H1 (cell line): ENCODE results near the gene TCEAL7. TPM values are rescaled to one million over a fixed set of nuclear protein-coding genes. Genes with fewer than 3 reads are reported as not detected.

Experiments
- CTCF ChIA-PET: fragments of 300-600 bp; sonication (Branson Sonifier 250); formaldehyde crosslinking; loops from one replicate; lab custom pipeline; 2021; ENCODE audit not compliant: partially characterized antibody; lab: Charles Lee
- POLR2A ChIA-PET: fragments of 300-600 bp; sonication (Branson Sonifier 250); formaldehyde crosslinking; loops from one replicate; lab custom pipeline; 2021; ENCODE audit warnings: inconsistent platforms; ENCODE audit not compliant: partially characterized antibody; lab: Charles Lee
- DNase-seq, 2 experiments: peaks; one replicate each; pipeline versions ENCODE4 v3.0.0 to v3.0.0-alpha.2; 2010 to 2022; ENCODE audit warnings: low spot score in 2 of 2, low read depth in 1 of 2, mixed read lengths in 1 of 2
- FAIRE-seq: peaks from 2 replicates; lab custom pipeline; 2011; peaks lifted over from hg19 to GRCh38; lab: Jason Lieb, UNC
- H2AFZ ChIP-seq: 2 replicates; pipeline ENCODE4 v1.8.1; 2012; ENCODE audit warnings: low read length, inconsistent platforms
- H2AK5ac ChIP-seq: 2 replicates; pipeline ENCODE4 v1.6.1; 2013; ENCODE audit warnings: low read depth, low read length
- H2BK120ac ChIP-seq: replicated peaks from 2 replicates; pipeline ENCODE3; 2013; ENCODE audit warnings: low read depth, low read length, inconsistent platforms
- H2BK12ac ChIP-seq: 2 replicates; pipeline ENCODE4 v1.6.1; 2013; ENCODE audit warnings: low read depth, low read length
- H2BK15ac ChIP-seq: 2 replicates; pipeline ENCODE4 v1.6.1; 2013; ENCODE audit warnings: low read length
- H2BK20ac ChIP-seq: 2 replicates; pipeline ENCODE4 v1.6.1; 2013; ENCODE audit warnings: low read length
- H2BK5ac ChIP-seq: 2 replicates; pipeline ENCODE4 v1.6.1; 2013; ENCODE audit warnings: low read depth, low read length
- H3K14ac ChIP-seq: 2 replicates; pipeline ENCODE4 v1.6.1; 2013; ENCODE audit warnings: inconsistent platforms; ENCODE audit not compliant: insufficient read length
- H3K18ac ChIP-seq: 2 replicates; pipeline ENCODE4 v1.6.1; 2013; ENCODE audit warnings: low read length; ENCODE audit errors: extremely low read depth
- H3K23ac ChIP-seq: 2 replicates; pipeline ENCODE4 v1.6.1; 2013; ENCODE audit warnings: inconsistent platforms; ENCODE audit not compliant: insufficient read length
- H3K23me2 ChIP-seq: 2 replicates; pipeline ENCODE4 v1.6.1; 2013; ENCODE audit warnings: low read depth, low read length
- H3K27ac ChIP-seq: 2 replicates; pipeline ENCODE4 v1.6.1; 2011; ENCODE audit warnings: low read depth, low read length, inconsistent platforms
- H3K27me3 ChIP-seq, 4 experiments: replicated peaks in 1 of 4; 1 replicate in 1 of 4; 2 replicates in 3 of 4; pipeline versions ENCODE4 v1.6.1 to v1.8.1; 2011 to 2013; ENCODE audit warnings: low read length in 3 of 4, mild to moderate bottlenecking in 3 of 4, inconsistent platforms in 2 of 4, mixed read lengths in 2 of 4, moderate library complexity in 1 of 4; ENCODE audit not compliant: control insufficient read depth in 3 of 4, insufficient read depth in 3 of 4; ENCODE audit errors: extremely low read depth in 1 of 4
- H3K36me3 ChIP-seq, 4 experiments: 2 replicates each; pipeline versions ENCODE4 v1.6.1 to v1.8.1; 2011 to 2013; ENCODE audit warnings: mild to moderate bottlenecking in 4 of 4, low read length in 3 of 4, moderate library complexity in 2 of 4, control low read depth in 1 of 4, inconsistent platforms in 1 of 4; ENCODE audit not compliant: insufficient read depth in 4 of 4, control insufficient read depth in 2 of 4
- H3K4ac ChIP-seq: replicated peaks from 2 replicates; pipeline ENCODE3; 2013; ENCODE audit warnings: low read length, low read depth, mixed read lengths, inconsistent platforms; ENCODE audit not compliant: insufficient read length
- H3K4me1 ChIP-seq, 4 experiments: replicated peaks in 1 of 4; 1 replicate in 1 of 4; 2 replicates in 3 of 4; pipeline versions ENCODE4 v1.6.1 to v1.8.1; 2011 to 2013; ENCODE audit warnings: low read length in 3 of 4, inconsistent platforms in 2 of 4, mixed read lengths in 1 of 4; ENCODE audit not compliant: insufficient read depth in 4 of 4, control insufficient read depth in 3 of 4
- H3K4me2 ChIP-seq, 2 experiments: 2 replicates each; pipeline versions ENCODE4 v1.6.1 to v1.8.1; 2011 to 2013; ENCODE audit warnings: low read depth in 2 of 2, low read length in 2 of 2, control low read depth in 1 of 2, inconsistent platforms in 1 of 2, mild to moderate bottlenecking in 1 of 2; ENCODE audit not compliant: insufficient read depth in 1 of 2
- H3K4me3 ChIP-seq, 4 experiments: fragments of 200-600, 300-600 bp in 1 of 4; sonication (generic), shearing (Covaris generic), sonication (Bioruptor Twin) in 1 of 4; 2 replicates each; pipeline versions ENCODE4 v1.5.1 to v1.8.1; 2011 to 2016; ENCODE audit warnings: low read length in 4 of 4, low read depth in 3 of 4, control low read depth in 2 of 4, inconsistent platforms in 2 of 4, mild to moderate bottlenecking in 2 of 4, mixed read lengths in 1 of 4, moderate library complexity in 1 of 4; ENCODE audit not compliant: insufficient read depth in 2 of 4; ENCODE audit errors: extremely low read depth in 1 of 4
- H3K56ac ChIP-seq: replicated peaks from 2 replicates; pipeline ENCODE3; 2013; ENCODE audit warnings: low read depth, mild to moderate bottlenecking, mixed read lengths, low read length, inconsistent platforms; ENCODE audit not compliant: insufficient read length
- H3K79me1 ChIP-seq: 2 replicates; pipeline ENCODE4 v1.6.1; 2013; ENCODE audit warnings: low read depth, low read length, control low read depth
- H3K79me2 ChIP-seq, 2 experiments: 2 replicates each; pipeline versions ENCODE4 v1.6.1 to v1.8.1; 2012 to 2013; ENCODE audit warnings: low read length in 2 of 2, mild to moderate bottlenecking in 2 of 2, inconsistent platforms in 1 of 2; ENCODE audit not compliant: insufficient read depth in 2 of 2, control insufficient read depth in 1 of 2
- H3K9ac ChIP-seq, 4 experiments: replicated peaks in 1 of 4; 1 replicate in 1 of 4; 2 replicates in 3 of 4; pipeline versions ENCODE4 v1.6.1 to v1.8.1; 2011 to 2013; ENCODE audit warnings: low read depth in 3 of 4, low read length in 3 of 4, control low read depth in 2 of 4, mild to moderate bottlenecking in 2 of 4, moderate library complexity in 2 of 4, inconsistent platforms in 1 of 4; ENCODE audit errors: extremely low read depth in 1 of 4
- H3K9me3 ChIP-seq, 2 experiments: 2 replicates each; pipeline versions ENCODE4 v1.6.1 to v1.8.1; 2012 to 2013; ENCODE audit warnings: mild to moderate bottlenecking in 2 of 2, moderate library complexity in 2 of 2, control low read depth in 1 of 2, inconsistent platforms in 1 of 2, low read depth in 1 of 2, low read length in 1 of 2, mixed read lengths in 1 of 2; ENCODE audit not compliant: insufficient read depth in 2 of 2
- H4K20me1 ChIP-seq, 2 experiments: replicated peaks in 1 of 2; 2 replicates each; pipeline versions ENCODE3 to v1.8.1; 2011 to 2013; ENCODE audit warnings: inconsistent platforms in 2 of 2, low read length in 2 of 2, mild to moderate bottlenecking in 1 of 2; ENCODE audit not compliant: insufficient read depth in 2 of 2, control insufficient read depth in 1 of 2
- H4K5ac ChIP-seq: 2 replicates; pipeline ENCODE4 v1.6.1; 2013; ENCODE audit warnings: low read length, low read depth, mixed read lengths, inconsistent platforms; ENCODE audit not compliant: insufficient read length
- H4K8ac ChIP-seq: 2 replicates; pipeline ENCODE4 v1.8.0; 2013; ENCODE audit warnings: mild to moderate bottlenecking, moderate library complexity, low read length, inconsistent platforms; ENCODE audit not compliant: insufficient read depth; ENCODE audit errors: extremely low read depth
- H4K91ac ChIP-seq: replicated peaks from 2 replicates; pipeline ENCODE3; 2013; ENCODE audit warnings: low read length, mixed read lengths, inconsistent platforms; ENCODE audit not compliant: insufficient read length
- BACH1 ChIP-seq: IDR thresholded peaks from 2 replicates; pipeline ENCODE4 v1.6.1; 2012; ENCODE audit warnings: low read length, improper control_type of control experiment
- CBX8 ChIP-seq: fragments of 300-800, 300-1000 bp; sonication (generic); IDR thresholded peaks from 2 replicates; pipeline ENCODE4 v1.7.1; 2016; ENCODE audit warnings: low read depth, low read length, borderline replicate concordance
- EGR1 ChIP-seq: IDR thresholded peaks from 2 replicates; pipeline ENCODE4 v1.6.1; 2011; ENCODE audit warnings: low read depth, low read length, borderline replicate concordance
- POLR2AphosphoS5 ChIP-seq: IDR thresholded peaks from 2 replicates; pipeline ENCODE4 v1.6.1; 2011; ENCODE audit warnings: low read depth, low read length
- RBBP5 ChIP-seq: IDR thresholded peaks from 2 replicates; pipeline ENCODE4 v1.7.1; 2012; ENCODE audit warnings: low read depth, mild to moderate bottlenecking, inconsistent platforms, low read length, moderate library complexity, borderline replicate concordance
- SIN3A ChIP-seq, 2 experiments: IDR thresholded peaks in 1 of 2; conservative IDR thresholded peaks in 1 of 2; 2 replicates each; pipeline ENCODE4 v1.6.1; 2011 to 2012; ENCODE audit warnings: low read length in 2 of 2, improper control_type of control experiment in 1 of 2, low read depth in 1 of 2, mild to moderate bottlenecking in 1 of 2
- TAF1 ChIP-seq: IDR thresholded peaks from 2 replicates; pipeline ENCODE4 v1.6.1; 2011; ENCODE audit warnings: mild to moderate bottlenecking, low read depth, low read length
- WGBS, 2 experiments: shearing (Covaris generic) in 1 of 2; methylation state at CpG; one replicate each; pipeline versions ENCODE4 v1.1.6 to v1.1.7; 2013 to 2015; ENCODE audit warnings: low lambda C conversion rate in 2 of 2, mixed read lengths in 2 of 2, inconsistent platforms in 1 of 2, low coverage in 1 of 2, missing lambda C conversion rate in 1 of 2; ENCODE audit not compliant: insufficient replicate concordance in 2 of 2, insufficient coverage in 1 of 2, insufficient read length in 1 of 2; ENCODE audit errors: extremely low coverage in 1 of 2, missing lambda C conversion rate in 1 of 2; 5-methylcytosine and 5-hydroxymethylcytosine counted together
- polyA plus RNA-seq, 7 experiments: library from polyadenylated mRNA; depleted of rRNA in 3 of 7; stranded (reverse) in 5 of 7; unstranded in 2 of 7; fragments of >200 nt in 5 of 7; fragments of 200-250 nt in 2 of 7; gene quantifications; 1 replicate in 5 of 7; 2 replicates in 1 of 7; 4 replicates in 1 of 7; pipeline versions ENCODE4 v1.2.1 to v1.2.3, GENCODE V29; 2011 to 2013; ENCODE audit warnings: missing spikeins in 2 of 7, mixed read lengths in 2 of 7
- total RNA-seq: library from RNA; stranded (reverse); fragmentation: NEBNext Ultra II Directional; extraction: Animal tissue kit (Norgen Biotek cat#: 25700); gene quantifications from 2 replicates; pipeline ENCODE4 v1.2.1, GENCODE V29; 2021
- TF ChIP-seq, protein P1 (sequence below): IDR thresholded peaks from 2 replicates; pipeline ENCODE4 v1.6.1; 2012; ENCODE audit warnings: low read length, inconsistent platforms
- TF ChIP-seq, protein P2 (sequence below): IDR thresholded peaks from 2 replicates; pipeline ENCODE4 v1.6.1; 2012; ENCODE audit warnings: inconsistent platforms

The TCEAL7 gene
- total and polyA plus RNA-seq, 2 of the 8 experiments (the other 6 are each of a cell fraction or from before 2014, with no cell fraction given), result 7.9 to 11.6 TPM

DNA sequence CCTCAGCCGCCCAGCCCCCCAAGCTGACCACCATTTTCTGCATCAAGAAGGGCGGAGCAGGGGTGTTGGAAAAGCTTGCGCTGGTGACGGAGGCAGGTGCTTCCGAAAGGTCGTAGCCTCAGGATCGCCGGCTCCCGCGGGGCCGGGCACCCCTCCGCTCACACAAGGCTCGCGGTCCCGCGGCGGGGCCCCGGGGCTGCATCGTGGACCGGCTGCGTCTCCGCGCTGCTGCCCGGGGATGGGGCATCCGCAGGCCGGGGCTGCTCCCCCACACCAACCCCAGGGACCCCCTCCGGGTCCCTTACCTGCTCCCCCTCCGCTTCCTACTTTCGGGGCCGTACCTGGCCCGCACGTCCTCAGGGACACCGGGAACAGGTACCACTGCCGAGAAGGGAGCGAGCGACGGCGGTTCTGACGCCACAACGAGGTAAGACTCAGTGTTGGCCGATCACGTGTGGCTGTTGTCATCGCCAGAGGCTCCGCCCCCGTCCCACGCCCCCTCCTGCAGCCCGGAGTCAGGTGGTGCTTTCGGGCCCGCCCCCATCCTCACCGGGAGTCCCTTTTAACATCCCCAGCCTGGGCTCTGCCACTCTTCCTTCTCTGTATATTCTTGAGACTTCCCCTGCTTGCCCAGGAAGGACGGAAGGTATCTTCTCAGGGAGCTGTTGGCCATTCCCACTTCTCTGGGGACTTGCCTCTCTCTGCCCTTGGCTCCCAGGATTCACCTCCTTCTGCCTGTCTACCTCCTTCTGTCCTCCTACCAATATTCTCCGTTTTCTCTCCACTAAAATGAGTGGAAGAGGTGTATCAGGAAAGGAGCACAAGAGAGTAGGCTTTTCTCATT, 19.3 kb upstream of the TCEAL7 start, which contains the start of gene BEX2:
Gene BEX2, minus strand, starts transcription at position 436 of the 844 bp plus-strand sequence. CDS start 1,014 bp downstream, outside the sequence.
- ChIA-PET POLR2A (interaction anchor here (0.6 to 1.9 kb wide), 7 partner anchors 17 to 179 kb away, joined by 3 to 8 read pairs (median 4); partner anchors contain the start of genes TCEAL7 and TCEAL9), CTCF (interaction anchor here (0.9 kb wide), 1 partner anchor 179 kb away, joined by 4 read pairs; no protein-coding TSS in a partner anchor)
- Histone ChIP-seq H2AFZ (peak within 1 kb of the TSS; percentile 88), H4K20me1 (no peaks in the 10 kb centered on the region), H3K9me3 (no peaks in the 10 kb centered on the region), H2BK120ac (no peak within 1 kb of the TSS), H3K36me3 (peaks cover 0 to 6% (median 0%) of the 10 kb centered on the region in 4 experiments; a peak in 1 of 8 replicates), H2BK12ac (no peak within 1 kb of the TSS), H2BK15ac (no peak within 1 kb of the TSS), H3K27ac (peak within 1 kb of the TSS; percentile 75; the same call in 1 of the 2 replicates), H3K79me1 (no peaks in the 10 kb centered on the region), H3K79me2 (no peaks in the 10 kb centered on the region), H3K23me2 (no peaks in the 10 kb centered on the region; the same call in 1 of the 2 replicates), H3K4me1 (no peaks in the 10 kb centered on the region), H3K9ac (peak within 1 kb of the TSS; percentile 55 to 87 (median 66); a peak in 6 of 7 replicates), H3K4me3 (peak within 1 kb of the TSS; percentile 59 to 92 (median 70)), H3K14ac (no peak within 1 kb of the TSS), H3K4ac (no peak within 1 kb of the TSS), H2BK5ac (no peak within 1 kb of the TSS), H3K18ac (no peak within 1 kb of the TSS; the same call in 1 of the 2 replicates), H4K5ac (peak within 1 kb of the TSS; percentile 57), H2BK20ac (no peak within 1 kb of the TSS), H3K56ac (no peak within 1 kb of the TSS), H4K91ac (no peak within 1 kb of the TSS), H3K4me2 (peak within 1 kb of the TSS; percentile 50 to 66), H3K27me3 (no peaks in the 10 kb centered on the region), H2AK5ac (no peak within 1 kb of the TSS), H4K8ac (peak within 1 kb of the TSS; percentile 79; the same call in 1 of the 2 replicates), H3K23ac (no peak within 1 kb of the TSS)
- FAIRE-seq (peak; percentile 95), DNase-seq (peak; percentile 46 to 85)
- 11% methylated on average over 4 of the region's 52 CpGs; no CpG with 5 or more reads in 1 of the 2 experiments for WGBS, 2 experiments
- no peak for TF ChIP-seq CBX8
- TF ChIP-seq, protein P1, sequence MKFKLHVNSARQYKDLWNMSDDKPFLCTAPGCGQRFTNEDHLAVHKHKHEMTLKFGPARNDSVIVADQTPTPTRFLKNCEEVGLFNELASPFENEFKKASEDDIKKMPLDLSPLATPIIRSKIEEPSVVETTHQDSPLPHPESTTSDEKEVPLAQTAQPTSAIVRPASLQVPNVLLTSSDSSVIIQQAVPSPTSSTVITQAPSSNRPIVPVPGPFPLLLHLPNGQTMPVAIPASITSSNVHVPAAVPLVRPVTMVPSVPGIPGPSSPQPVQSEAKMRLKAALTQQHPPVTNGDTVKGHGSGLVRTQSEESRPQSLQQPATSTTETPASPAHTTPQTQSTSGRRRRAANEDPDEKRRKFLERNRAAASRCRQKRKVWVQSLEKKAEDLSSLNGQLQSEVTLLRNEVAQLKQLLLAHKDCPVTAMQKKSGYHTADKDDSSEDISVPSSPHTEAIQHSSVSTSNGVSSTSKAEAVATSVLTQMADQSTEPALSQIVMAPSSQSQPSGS, result no peak
- no peak for TF ChIP-seq BACH1
- TF ChIP-seq RBBP5, result no peak; the same call in 1 of the 2 replicates
- peak; percentile 94 for TF ChIP-seq TAF1
- no peak; a peak in 1 of 4 replicates for TF ChIP-seq SIN3A (conservative IDR thresholded peaks at IDR 0.05 in 1 of 2, IDR thresholded peaks at IDR 0.05 in 1 of 2; ENCODE audit: low read depth in 1 of 2, low read length in 2 of 2)
- TF ChIP-seq, protein P2, sequence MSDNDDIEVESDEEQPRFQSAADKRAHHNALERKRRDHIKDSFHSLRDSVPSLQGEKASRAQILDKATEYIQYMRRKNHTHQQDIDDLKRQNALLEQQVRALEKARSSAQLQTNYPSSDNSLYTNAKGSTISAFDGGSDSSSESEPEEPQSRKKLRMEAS, result peak; percentile 66
- peak; percentile 96 for TF ChIP-seq POLR2AphosphoS5
- no peak; the same call in 1 of the 2 replicates for TF ChIP-seq EGR1
